ENCODE results near the gene ANGPTL8. TPM values are rescaled to one million over a fixed set of nuclear protein-coding genes. Genes with fewer than 3 reads are reported as not detected.

Gene ANGPTL8, protein sequence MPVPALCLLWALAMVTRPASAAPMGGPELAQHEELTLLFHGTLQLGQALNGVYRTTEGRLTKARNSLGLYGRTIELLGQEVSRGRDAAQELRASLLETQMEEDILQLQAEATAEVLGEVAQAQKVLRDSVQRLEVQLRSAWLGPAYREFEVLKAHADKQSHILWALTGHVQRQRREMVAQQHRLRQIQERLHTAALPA
- not detected in 2 replicates for total RNA-seq

DNA sequence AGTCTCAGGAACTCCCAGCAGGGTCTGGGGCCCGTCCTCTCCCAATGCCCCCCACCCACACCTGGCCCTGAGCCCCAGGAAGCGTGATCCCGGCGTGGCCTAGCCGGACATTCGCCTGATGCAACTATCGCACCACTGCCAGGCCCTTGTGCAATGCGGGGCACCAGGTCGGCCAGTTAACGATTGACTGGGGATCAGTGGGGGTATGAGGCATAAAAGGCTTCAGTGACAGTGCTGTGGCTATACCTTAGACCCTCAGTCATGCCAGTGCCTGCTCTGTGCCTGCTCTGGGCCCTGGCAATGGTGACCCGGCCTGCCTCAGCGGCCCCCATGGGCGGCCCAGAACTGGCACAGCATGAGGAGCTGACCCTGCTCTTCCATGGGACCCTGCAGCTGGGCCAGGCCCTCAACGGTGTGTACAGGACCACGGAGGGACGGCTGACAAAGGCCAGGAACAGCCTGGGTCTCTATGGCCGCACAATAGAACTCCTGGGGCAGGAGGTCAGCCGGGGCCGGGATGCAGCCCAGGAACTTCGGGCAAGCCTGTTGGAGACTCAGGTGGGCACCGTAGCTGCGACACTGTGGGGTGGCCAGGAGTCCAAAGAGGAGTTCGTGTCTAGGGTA is at the start of gene ANGPTL8:
TSS of gene ANGPTL8 (plus strand) at position 243 of the 624 bp plus-strand sequence. CDS start at position 262, 19 bp downstream.

DNA sequence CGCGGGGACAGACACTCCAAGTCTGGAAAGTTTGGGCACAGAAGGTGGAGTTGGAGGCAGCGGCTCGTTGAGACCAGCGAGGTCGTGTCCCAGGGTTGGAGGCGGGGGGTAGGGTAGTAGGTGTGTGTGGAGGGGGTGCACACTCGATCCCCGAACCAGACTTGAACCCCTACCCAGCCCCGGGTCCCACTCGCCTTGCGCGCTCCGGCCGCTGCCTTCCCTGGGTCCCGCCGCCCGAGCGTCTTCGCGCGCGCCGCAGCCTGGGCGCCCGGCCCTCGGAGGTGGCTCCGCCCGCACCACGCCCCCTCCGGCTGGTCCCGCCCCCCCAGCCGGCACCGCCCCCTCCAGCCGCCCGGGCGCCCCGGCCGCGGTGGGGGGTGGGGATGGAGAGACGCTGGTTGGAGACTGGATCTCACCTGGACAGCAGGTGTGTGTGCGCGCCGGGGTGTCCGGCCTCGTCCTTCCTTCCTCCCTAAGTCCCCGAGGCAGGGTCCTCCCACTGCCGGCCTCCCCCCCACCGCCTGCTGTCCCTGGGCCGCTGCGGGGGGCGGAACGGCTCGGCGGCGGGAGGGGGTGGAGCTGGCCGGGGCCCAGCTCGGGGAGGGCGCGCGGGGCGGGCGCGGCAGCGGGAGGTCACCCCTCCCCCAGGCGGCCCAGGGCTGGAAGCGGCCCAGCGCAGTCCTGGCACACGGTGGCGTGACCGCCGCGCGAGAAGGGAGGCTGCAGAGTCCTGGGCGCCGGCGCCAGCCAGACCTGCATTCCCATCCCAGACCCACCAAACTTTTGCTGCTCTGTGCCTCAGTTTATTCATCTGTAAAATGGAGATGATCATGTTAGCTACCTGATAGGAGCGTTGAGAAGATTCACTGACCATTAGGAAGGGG is 41.9 kb upstream of the ANGPTL8 start, which contains the start of gene KANK2:
TSS of gene KANK2 (minus strand) at position 255 of the 884 bp plus-strand sequence. CDS start 3,034 bp downstream, outside the sequence.

DNA sequence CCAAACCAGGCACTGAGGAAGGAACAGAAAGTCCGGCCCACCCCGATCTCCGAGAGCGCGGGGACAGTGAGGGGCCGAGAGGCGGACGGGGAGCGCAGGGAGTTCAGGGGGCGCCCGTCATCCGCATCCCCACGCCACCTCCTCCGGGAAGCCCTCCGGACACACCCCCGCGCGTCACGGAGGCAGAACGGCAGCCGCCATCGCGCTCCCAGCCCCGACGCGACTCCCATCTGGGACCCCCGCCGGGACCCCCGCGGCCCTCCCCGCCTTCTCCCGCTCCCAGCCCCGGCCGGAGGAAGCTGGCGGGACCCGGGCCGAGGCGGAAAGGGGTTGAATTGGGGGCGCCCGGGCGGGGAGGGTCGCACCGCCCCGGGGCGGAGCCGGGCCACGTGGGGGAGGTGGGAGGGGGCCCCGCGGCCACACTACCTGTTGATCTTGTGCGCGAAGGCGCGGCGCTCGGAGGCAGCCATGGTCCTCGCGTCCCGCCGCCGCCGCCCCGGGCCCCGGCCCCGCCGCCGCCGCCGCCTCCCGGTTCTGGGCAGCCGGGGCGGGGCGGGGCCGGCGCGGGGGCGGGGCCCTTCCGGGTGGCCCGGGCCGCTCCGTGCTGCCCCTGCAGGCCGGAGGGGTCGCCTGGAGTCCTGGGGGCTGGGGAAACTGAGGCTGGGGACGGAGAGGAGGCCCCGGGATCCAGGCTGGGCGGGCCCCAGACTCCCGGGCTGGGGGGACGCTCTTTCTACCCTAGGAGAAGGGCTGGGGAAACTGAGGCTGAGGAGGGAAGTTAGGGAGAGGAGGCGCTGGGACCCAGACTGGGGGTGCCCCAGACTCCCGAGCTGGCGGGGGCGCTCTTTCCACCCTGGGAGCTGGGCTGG is 22.8 kb downstream of the ANGPTL8 start, which contains the start of gene DOCK6:
TSS of gene DOCK6 (minus strand) at position 554 of the 869 bp plus-strand sequence. CDS start at position 470, 84 bp downstream.

Other genes with a start within 250 kb of the ANGPTL8 start
- gene LDLR, start 150.2 kb upstream of the ANGPTL8 start, total RNA-seq = 156 and 170 TPM in 2 replicates
- gene SPC24, start 83.8 kb upstream of the ANGPTL8 start, total RNA-seq = 0.64 and 4.8 TPM in 2 replicates
- gene KANK2, start 42.1 kb upstream of the ANGPTL8 start, total RNA-seq = 13.0 and 21.7 TPM in 2 replicates
- 16.4 and 16.6 TPM in 2 replicates for gene DOCK6, start 22.9 kb downstream of the ANGPTL8 start, total RNA-seq
- gene TSPAN16, start 56.5 kb downstream of the ANGPTL8 start, total RNA-seq = not detected in 2 replicates
- gene RAB3D, start 100.0 kb downstream of the ANGPTL8 start, total RNA-seq = 38.8 and 42.9 TPM in 2 replicates
- 128 and 178 TPM in 2 replicates for gene TMEM205, start 106.6 kb downstream of the ANGPTL8 start, total RNA-seq
- gene CCDC159, start 106.9 kb downstream of the ANGPTL8 start, total RNA-seq = 6.7 and 8.1 TPM in 2 replicates
- gene PLPPR2, start 115.8 kb downstream of the ANGPTL8 start, total RNA-seq = 4.1 and 5.3 TPM in 2 replicates
- gene SWSAP1, start 135.0 kb downstream of the ANGPTL8 start, total RNA-seq = 0.21 and 0.72 TPM in 2 replicates
- gene EPOR, start 144.7 kb downstream of the ANGPTL8 start, total RNA-seq = 0.85 and 0.96 TPM in 2 replicates
- gene RGL3, start 179.7 kb downstream of the ANGPTL8 start, total RNA-seq = 1.4 TPM in 1 of 2 replicates, not detected in the other
- gene ODAD3, start 195.5 kb downstream of the ANGPTL8 start, total RNA-seq = under 0.01 TPM in 1 of 2 replicates, not detected in the other
- gene PRKCSH, start 196.0 kb downstream of the ANGPTL8 start, total RNA-seq = 107 TPM in 2 replicates
- gene ELAVL3, start 241.4 kb downstream of the ANGPTL8 start, total RNA-seq = not detected in 2 replicates

All from tracheal epithelial cell (primary cell).